ENCODE data around the gene DYNLT1.
A peak's percentile ranks its signal among the peaks of the same experiment; 100 is the strongest.

Gene DYNLT1

GRCh38 chr6:158591810-158592209 is 52.7 kb downstream of the DYNLT1 start:
- DNase-seq, result peak; percentile 0

DNA sequence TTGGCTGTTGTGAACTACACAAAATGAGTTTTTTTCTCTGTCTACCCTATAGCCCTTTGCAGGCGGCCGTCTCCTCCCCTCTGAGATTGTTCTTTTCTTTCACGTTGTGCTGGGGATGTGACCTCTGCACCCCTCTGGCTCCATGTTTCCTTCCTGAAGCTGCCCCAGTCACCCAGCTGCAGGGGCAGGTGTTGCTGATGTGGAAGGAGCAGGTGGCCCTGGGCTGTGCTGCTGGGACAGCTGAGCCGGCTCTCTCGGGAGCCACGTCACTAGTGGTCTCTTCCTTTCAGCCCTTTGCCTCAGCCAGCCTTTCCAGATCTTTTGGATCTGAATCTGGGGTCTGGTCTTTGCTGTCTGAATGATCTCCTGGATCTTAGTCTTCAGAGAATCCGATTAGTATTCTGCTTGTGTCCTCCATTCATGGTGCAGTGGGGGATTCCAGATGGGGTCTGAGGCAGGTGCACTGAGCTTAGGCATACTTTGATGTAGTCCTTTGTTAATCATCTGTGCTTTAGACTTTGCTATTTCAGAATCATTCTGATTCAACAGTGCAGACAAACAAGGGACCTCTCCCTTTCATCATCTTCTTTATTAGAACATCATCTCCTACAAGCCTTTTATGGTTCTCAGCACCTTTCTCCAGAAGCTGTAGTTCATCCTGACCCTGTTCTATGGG is 53.3 kb downstream of the DYNLT1 start:
- no peak for DNase-seq

GRCh38 chr6:158589366-158589765 is 55.2 kb downstream of the DYNLT1 start:
- no peak for DNase-seq

DNA sequence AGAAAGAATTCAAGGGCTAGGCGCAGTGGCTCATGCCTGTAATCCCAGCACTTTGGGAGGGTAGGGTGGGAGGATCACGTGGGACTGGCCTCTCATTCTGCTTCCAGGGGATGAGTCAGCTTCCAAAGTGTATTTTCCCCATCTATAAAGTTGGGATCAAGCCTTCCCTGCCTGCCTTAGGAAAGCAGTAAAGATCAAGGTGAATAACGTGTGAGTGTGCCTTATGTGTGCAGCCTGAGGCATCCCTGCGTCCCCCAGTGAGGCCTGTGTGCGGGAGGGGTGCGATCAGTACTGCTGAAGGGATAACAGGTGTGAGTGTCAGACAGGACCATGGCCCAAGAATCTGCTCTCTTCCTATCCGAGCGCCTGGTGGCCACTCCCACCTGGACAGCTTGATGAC is 57.9 kb downstream of the DYNLT1 start:
- DNase-seq, result no peak
